HG03432 (cell line): ENCODE measurements around the gene IHH.

Experiments
- ATAC-seq: cut with Tn5 transposase; IDR thresholded peaks from one replicate; pipeline ENCODE4 v1.9.1; 2021; ENCODE audit warnings: mild to moderate bottlenecking, moderate library complexity; ENCODE audit not compliant: unreplicated experiment

The IHH gene

DNA sequence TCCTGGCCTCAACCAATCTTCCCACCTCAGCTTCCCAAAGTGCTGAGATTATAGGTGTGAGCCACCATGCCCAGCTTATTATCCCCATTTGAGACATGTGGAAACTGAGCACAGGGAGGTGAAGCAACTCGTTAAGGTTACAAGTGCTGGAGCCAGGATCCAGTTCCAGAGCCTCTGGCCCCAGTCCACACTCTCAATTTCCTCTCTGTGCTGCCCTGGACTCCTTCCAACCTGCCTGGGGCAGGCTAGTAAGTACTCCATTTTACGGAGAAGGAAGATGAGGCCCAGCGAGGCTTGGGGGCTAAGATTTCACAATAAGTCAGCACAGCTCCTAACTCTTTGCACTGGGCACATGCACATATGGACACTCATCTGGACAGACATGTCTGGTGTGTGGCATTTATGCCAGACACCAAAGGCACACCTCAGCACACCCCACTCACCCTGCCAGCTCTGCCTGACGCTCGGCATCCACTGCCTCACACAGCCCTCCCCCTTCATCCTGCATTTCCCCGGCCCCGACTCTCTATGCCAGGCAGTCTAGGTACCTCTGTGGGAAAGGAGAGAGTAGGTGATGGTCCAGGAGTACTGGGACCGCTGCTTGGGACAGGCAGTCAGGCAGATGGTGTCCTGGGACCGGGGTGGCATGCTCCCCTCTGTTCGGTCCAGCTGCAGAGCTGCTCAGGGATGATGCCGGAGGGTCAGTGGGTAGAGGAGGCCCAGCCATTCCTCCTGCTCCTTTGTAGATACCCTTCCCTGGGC lies 39.9 kb downstream of the IHH start:
- no peak for ATAC-seq

DNA sequence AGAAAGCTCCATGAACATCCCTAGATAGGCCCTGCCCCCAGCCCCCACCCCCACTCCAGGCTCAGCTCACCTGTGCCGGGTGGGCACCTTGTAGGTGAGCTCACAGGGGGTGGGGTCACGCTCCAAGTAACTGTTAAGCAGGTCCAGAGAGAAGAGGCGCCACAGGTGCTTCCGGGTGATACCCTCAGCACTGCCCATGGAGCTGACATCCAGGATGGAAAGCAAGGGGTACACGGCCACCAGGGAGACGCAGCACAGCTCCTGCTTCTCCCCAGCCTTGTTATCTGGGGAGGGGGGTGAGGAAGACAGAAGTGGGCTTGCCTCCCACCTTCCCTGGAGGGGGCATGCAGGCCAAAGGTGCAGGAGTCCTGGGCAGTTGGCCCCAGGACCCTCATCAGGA lies 41.3 kb downstream of the IHH start:
- no peak for ATAC-seq

DNA sequence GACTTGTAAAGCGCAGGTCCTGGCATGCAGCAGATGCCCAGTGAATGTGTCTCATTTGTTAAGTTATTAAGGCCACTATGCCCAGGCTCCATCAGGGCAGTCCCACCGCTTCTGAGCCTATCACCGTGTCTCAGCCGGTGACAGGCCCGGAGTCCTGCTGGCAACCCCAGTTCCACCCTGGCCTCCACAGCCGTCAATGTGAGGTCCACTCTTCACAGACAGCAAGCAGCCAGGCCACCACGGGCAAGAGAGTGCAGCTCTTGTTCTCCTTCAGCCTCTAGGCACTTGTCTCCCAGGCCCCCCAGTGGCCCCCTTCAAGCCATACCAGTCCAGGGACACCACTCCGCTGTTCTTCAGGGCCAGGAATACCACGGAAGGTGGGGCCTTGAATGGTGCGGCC lies 42.0 kb downstream of the IHH start:
- no peak for ATAC-seq

DNA sequence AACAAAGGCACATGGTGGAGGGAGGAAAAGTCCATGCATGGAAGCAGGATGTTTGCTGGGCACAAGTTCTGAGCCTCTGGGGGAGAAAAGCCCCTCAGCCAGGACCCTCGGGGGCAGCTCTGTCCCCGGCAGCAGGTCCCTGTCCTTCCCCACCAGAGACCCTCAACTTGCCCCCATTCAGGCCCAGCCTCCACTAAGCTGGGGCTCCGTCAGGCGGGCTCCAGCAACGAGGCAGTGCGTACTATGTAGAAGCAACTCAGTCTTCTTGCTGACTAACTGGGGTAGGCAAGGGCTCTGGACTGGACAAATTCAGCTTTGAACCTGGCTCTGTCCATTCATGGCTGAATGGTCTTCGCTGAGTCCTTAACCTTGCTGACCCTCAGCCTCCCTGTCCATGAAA lies 42.4 kb downstream of the IHH start:
- no peak for ATAC-seq

DNA sequence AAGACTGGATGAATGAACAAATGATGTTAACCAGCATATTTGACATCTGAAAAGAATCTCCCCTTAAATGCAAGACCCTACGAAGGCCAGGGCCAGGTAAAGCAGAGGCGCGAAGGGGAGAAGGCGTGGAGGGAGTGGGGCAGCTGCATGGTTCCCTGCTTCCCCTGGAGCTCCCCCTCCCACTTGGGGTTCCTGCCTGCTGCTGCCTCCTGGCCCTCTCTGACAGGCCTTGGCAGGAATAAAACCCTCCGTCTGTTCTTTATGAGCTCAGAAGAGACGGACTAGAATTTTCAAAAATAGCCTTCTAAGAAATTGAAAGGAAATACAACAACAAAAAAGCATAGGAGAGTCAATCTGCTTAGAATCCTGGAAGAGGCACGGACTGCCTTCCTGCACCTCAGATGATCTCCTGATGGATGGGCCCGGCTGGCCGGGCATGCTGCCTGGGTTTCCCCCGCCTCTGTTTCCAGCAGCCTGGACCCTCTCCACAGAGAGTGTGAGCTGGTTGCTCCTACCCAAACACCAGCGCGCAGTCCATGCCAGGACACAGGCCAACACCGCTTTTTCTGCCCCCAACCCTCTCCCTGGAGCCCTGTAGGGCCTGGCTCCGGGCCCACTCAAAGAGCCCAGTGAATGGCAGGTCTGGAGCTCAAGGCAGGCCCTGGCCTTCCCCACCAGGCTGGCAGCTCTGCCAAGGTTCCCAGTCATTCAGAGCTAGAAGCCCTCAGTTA lies 43.4 kb downstream of the IHH start:
- no peak for ATAC-seq

DNA sequence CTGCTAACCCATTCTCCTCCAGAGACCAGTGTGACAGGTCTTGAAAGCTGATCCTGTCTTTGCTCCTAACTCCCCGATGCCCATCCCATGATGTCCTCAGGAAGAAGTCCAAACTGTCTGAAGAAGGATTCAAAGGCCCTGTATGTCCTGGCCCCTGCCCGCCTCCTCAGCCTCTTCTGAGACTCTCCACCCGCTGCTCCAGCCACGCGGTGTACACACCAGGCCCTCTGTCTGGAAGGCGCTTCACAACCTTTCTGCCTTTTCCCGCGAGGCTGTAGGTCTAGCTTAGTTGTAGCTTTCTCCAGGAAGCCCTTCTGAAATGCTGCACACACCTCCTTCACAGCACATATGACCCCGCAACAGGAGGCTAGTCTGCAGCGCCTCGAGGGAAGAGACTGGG lies 44.0 kb downstream of the IHH start:
- no peak for ATAC-seq

DNA sequence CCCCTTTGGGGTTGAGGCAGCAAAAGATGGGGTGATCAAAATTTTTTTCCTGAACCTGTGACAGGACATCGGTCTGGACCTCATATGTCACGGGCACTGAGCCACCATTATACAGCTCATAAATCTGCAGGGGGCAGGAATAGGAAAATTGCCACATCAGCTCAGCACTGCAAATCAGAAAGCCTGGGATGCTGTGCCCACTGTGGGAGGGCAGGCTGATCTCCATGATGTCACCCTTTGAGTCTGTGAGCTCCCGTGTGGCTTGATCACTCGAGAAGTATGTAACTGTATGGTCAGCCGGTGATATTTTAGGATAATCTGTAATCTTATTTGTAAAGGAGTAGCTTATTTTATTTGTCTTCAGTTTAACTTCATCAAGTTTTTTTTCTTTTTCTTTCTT lies 49.8 kb downstream of the IHH start:
- ATAC-seq: no peak

DNA sequence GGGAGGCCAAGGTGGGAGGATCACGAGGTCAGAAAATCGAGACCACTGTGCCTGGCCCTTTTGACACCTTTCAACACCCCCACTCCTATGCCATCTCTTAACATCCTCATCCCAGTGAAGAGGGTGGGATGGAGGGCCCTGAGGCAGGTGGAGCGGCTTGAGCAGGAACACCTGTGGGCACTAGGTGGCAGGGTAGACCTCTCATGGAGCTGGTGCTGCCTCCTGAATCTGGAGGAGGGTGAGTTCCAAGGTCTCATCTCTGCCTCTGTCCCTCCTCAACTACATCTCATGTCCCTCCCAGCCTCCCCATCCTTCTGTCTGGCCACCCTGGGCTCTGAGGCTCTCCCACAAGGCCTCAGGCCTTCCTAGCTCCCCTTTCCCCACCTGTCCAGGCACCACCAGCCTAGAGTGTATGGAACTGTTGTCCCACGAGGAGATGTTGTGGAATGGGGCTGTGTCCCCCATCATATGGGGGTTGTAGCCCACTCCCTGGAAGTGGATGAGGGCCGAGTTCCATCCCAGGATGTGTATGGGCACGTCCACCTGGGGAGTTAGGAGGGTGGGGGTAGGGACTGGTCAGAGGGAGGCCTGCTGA lies 50.5 kb downstream of the IHH start:
- no peak for ATAC-seq

DNA sequence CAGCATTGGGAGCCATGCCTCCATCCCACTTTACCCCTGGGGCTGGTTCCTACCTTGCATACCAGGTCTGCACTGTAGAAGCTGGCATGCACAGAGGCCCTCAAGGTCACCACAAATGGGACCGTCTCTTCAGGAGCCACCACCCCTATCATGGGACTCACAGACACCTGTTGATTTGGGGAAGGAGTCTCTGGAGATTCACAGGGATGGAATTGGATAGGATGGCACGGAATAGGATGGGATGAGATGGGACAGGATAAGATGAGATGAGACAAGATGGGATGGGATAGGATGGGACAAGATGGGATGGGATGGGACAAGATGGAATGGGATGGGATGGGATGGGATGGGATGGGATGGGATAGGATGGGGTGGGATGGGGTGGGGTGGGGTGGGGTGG lies 51.4 kb downstream of the IHH start:
- ATAC-seq: no peak
